CD4-positive, alpha-beta T cell treated with Interleukin-15 for 4 hours (primary cell): ENCODE results near the gene WWC2.

Experiments
- DNase-seq: peaks from one replicate; pipeline ENCODE4 v3.0.0-alpha.2; 2020; ENCODE audit warnings: low spot score

Gene WWC2

GRCh38 chr4:183329954-183330742 lies 231.1 kb downstream of the WWC2 start:
- DNase-seq, result no peak

- no peak for DNase-seq
Observed at GRCh38 chr4:183330841-183331240, 231.8 kb downstream of the WWC2 start.

GRCh38 chr4:183332447-183332846 lies 233.4 kb downstream of the WWC2 start:
- DNase-seq, result no peak

GRCh38 chr4:183333202-183333601 lies 234.1 kb downstream of the WWC2 start:
- no peak for DNase-seq

GRCh38 chr4:183333983-183334382 lies 234.9 kb downstream of the WWC2 start:
- no peak for DNase-seq

DNA sequence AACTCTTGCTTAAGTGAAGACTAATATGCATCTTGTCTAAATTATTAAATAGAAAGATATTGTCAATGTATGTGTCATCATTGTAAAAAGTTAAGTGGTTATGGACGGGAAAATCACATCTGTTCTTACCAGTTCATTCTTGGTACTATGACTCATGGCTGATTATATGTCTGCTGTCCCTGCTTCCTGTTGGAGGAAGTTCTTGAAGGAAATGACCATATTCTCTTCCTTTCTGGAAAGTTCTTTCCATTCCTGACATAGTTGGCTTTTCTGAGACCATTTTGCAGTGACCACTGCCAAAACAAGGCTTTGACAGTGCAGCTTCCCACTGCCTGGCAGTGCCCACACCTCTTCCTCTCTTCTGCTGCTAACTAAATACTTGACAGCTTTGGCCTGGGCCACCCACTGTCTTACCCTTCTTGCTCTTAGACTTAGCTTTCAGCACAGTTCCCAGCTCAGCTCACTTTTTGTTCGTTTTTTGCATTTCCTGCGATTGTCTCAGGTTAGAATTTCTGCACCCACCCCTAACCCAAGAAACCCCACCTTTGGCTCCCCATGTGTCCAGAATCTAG lies 236.4 kb downstream of the WWC2 start:
- no peak for DNase-seq

DNA sequence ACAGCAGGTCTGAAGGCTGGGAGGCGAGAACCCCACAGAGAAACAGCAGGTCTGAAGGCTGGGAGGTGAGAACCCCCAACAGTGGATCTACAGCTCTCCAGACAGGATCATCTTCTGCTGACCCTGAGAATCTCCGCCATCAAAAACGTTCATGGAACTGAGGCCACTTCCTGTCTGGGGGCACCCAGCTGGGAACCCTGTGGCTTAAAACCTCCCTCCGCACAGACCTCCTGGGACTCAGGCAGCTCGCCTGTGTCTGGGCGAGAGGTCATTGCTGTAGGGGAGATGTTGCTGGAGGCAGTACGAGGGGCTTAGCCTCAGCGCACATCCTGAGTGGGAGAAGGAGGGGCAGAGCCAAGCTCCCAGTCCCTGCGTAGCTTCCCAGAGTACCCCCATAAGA lies 238.3 kb downstream of the WWC2 start:
- DNase-seq, result no peak

GRCh38 chr4:183337833-183338232 lies 238.8 kb downstream of the WWC2 start:
- DNase-seq, result no peak

GRCh38 chr4:183342541-183343533 lies 243.8 kb downstream of the WWC2 start:
- no peak for DNase-seq

DNA sequence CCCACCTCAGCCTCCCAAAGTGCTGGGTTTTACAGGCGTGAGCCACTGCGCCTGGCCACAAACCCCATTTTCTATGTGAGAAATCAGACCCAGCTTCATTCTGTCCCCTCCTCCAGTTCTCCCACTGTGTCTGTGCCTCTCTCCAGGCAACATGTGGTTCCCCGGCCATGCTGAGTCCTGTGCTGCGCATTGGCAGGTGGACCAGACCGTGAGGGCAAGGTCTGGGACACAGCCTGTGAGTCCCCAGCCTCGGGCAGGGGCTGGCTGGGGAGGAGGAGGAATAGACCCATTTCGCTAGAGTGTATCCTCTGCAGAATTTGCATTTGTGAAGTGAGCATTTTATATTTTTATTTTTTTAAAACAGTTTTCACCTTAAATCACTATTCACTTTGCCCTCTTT lies 244.7 kb downstream of the WWC2 start:
- no peak for DNase-seq

GRCh38 chr4:183344523-183345255 lies 245.6 kb downstream of the WWC2 start:
- no peak for DNase-seq

DNA sequence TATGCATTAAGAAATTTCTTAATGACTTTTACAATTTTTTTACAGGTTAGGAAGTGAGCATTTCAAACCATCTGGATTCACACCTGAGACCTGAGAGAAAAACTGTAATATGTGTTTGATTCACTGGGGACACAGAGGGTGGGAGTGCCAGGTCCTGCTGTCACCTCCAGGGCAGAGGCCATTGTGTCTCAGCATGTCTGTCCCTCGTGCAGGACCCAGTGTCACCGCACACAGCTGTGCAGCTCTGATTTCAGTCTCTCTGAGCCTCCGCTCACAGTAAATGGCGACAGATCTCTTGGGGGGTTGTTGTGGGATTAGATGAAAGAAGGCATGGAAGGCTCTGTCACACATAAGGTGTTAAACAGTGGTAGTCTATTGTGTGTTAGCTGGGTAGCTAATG lies 246.2 kb downstream of the WWC2 start:
- DNase-seq, result no peak

DNA sequence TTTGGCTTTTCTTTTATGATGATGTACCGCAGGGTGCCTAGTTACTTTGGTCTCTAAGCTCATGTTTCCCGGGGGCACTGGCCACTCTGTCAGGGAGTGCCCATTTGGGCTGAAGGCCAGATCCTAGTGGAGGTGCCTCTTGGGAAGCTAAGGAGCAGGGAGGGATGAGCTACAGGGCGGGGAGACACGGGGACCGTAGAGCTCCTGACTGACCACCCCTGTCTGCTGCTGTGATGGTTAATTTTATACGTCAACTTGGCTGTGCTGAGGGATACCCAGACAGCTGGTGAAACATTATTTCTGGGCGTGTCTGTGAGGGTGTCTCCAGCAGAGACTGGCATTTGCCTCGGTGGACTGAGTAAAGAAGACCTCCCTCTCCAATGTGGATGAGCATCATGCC lies 248.1 kb downstream of the WWC2 start:
- DNase-seq, result no peak

GRCh38 chr4:183347566-183347965 lies 248.5 kb downstream of the WWC2 start:
- no peak for DNase-seq

- DNase-seq, result no peak
Observed at GRCh38 chr4:183348136-183348535, 249.1 kb downstream of the WWC2 start.

DNA sequence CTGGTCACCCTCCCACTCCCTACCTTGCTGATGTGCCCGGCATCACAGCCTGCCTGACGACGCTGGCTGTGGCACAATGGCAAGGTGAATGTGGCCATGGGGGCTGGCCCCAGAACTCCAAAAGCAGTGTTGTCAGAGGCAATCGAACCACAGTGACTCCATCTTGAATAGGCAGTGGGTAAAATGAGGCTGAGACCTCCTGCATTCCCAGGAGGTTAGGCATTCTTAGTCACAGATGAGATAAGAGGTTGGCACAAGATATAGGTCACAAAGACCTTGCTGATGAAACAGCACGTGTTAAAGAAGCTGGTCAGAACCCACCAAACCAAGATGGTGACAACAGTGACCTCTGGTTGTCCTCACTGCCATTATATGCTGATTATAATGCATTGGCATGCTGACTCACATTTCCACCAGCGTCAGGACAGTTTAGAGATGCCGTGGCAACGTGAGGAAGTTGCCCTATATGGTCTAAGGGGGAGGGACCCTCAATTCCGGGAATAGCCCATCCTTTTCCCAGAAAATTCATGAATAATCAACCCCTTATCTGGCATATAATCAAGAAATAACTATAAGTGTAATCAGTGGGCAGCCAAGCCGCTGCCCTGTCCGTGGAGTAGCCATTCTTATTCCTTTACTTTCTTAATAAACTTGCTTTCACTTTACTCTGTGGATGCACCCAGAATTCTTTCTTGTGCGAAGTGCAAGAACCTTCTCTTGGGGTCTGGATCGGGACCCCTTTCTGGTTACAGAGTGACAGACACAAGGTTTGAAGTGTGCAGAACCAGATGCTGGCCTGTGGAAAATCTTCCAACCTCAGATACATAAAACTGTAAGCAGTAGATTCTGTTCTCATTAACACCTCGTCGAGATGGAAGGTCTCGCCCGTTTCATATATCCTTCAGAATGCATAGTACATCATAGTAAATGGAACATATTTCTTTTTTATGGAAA lies 249.9 kb downstream of the WWC2 start:
- peak; percentile 14 for DNase-seq

DNA sequence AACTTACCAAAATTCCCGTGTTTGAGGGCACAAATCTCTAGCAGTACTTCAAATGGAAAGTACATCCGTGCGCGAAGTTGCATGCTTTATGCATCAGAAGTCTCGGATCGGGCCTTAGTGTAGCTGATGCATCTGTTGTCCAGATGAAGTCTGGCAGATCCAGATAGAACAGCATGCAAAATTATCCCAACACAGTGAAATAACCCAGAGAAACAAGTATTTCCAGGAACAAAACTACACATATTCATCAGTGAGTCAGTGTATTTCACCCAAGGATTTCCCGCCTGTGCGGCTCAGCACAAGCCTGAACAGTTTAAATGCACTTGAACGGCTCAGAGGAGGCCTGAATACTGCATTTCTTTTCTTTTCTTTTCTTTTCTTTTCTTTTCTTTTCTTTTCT lies 250.6 kb downstream of the WWC2 start:
- no peak for DNase-seq

GRCh38 chr4:183350317-183351071 lies 251.4 kb downstream of the WWC2 start:
- no peak for DNase-seq

DNA sequence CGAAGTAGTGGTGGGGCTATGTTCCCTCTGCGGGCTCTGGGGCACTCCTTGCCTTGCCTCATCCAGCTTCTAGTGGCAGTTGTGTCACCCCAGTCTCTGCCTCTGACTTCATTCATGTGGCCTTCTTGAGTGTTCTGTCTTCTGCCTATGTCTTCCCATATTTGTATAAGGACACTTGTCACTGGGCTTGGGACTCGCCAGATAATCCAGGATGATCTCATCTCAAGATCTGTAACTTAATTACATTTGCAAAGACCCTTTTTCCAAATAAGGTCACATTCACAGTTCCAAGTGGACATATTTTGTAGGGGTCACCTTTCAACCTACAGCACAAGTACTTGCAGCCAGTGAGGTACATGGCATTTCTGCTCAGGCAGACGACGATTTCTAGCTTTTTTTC lies 253.5 kb downstream of the WWC2 start:
- DNase-seq, result no peak

DNA sequence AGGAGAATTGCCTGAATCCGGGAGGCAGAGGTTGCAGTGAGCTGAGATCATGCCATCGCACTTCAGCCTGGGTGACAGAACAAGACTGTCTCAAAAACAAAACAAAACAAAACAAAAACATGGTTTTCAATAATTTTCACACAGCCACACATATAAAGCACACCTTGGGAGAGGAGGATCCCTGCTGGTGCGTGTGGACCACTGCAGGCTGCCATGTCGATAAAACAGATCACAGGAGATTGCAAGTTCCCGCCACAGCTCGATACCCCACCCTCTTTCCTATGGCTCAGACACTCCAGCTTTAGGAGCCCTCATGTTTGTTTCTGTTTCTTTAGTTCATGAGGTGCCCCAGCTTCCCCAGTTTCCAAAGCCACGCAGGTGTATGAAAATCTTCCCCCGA lies 254.5 kb downstream of the WWC2 start:
- no peak for DNase-seq
